C4-2B (cell line): ENCODE results near the gene EHF.
"Not testable (repeated sequence)": the region's sequence is repeated elsewhere in the genome, so short reads cannot be mapped to it uniquely, and the experiment has no call there.

Experiments used
- H3K27ac ChIP-seq: fragments of 450-650 bp; 2 replicates; pipeline ENCODE4 v1.5.1; 2017
- ZFX ChIP-seq: fragments of 450-650 bp; IDR thresholded peaks from 2 replicates; pipeline ENCODE4 v1.6.1; 2017
- TF ChIP-seq, protein P1 (sequence below): fragments of 450-650 bp; conservative IDR thresholded peaks from 2 replicates; pipeline ENCODE4 v1.5.1; 2017; ENCODE audit warnings: mild to moderate bottlenecking

EHF gene

DNA sequence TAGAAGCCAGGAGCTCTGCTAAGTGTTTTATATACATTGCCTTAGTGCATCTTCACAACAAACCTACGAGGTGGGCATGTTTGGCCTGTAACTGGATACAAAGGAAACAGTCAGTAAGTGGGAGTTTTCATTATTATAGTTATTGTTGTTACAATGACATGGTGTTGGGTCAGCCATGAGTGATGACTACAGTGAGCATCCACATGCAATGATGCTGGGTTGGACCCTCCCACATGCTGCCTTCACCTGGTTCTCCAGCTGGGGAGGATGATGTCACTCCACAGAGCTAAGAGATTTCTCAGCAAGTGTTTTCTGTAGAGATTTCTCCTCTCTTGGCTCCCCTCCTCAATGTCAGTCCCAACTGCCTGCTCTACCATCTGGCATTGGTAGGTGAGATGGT is 59.3 kb downstream of the EHF start:
- no peak for TF ChIP-seq ZFX
- TF ChIP-seq, protein P1, sequence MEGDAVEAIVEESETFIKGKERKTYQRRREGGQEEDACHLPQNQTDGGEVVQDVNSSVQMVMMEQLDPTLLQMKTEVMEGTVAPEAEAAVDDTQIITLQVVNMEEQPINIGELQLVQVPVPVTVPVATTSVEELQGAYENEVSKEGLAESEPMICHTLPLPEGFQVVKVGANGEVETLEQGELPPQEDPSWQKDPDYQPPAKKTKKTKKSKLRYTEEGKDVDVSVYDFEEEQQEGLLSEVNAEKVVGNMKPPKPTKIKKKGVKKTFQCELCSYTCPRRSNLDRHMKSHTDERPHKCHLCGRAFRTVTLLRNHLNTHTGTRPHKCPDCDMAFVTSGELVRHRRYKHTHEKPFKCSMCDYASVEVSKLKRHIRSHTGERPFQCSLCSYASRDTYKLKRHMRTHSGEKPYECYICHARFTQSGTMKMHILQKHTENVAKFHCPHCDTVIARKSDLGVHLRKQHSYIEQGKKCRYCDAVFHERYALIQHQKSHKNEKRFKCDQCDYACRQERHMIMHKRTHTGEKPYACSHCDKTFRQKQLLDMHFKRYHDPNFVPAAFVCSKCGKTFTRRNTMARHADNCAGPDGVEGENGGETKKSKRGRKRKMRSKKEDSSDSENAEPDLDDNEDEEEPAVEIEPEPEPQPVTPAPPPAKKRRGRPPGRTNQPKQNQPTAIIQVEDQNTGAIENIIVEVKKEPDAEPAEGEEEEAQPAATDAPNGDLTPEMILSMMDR, result no peak

DNA sequence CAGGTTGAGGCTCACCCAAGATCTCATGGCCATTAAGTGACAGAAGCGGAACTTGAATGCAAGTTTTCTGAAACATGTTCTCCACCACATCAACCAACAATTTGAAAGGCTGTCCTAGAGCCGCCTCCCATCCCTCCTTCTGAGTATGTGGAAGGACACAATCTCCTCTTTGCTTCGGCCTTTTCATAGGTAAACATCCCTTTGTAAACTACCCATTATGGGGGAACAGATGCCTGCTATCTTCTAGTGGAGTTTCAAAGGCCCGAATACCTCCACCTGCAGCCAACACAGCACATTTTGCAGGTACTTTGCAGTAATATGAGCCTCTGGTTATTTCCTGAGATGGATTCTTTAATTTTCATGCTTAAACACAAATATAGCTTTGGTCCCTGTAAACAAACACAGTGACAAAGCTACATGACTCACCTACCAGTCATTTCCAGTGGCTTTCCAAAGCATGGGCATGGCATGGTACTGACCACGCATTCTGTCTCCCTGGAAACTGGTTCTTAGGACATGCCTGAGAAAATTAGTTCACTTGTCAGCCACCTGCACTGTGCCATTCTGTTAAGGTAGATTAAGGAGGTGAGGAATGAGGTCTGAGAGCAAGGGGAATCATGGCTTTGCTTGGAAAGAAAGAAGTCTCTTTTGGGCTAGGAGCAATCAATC is 60.2 kb downstream of the EHF start:
- TF ChIP-seq, protein P1, result no peak
- TF ChIP-seq ZFX, result no peak
- no peak overlapping the region for H3K27ac ChIP-seq

More for the DNA sequence above, 59.3 kb downstream of the EHF start:
- no peak overlapping the region for H3K27ac ChIP-seq

DNA sequence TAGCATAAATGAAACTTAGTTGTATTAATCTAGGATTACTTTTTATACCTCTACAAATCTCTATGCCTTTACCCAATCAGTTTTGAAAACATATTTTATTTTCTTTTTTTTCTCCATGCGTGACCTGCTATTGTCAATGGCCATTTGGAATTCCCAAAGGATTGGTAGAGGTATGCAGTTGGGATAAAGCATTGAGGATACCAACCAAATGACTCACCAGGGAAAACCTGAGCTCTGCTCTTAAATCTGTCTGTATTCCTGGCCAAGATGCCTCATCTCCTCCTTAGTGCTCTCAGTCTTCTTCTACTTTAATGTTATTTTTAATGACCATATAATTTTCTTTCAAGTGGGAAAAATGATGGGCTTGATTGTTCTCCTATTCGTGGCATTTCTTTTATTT is 61.9 kb downstream of the EHF start:
- no peak overlapping the region for H3K27ac ChIP-seq
- TF ChIP-seq ZFX, result no peak
- TF ChIP-seq, protein P1, result no peak

DNA sequence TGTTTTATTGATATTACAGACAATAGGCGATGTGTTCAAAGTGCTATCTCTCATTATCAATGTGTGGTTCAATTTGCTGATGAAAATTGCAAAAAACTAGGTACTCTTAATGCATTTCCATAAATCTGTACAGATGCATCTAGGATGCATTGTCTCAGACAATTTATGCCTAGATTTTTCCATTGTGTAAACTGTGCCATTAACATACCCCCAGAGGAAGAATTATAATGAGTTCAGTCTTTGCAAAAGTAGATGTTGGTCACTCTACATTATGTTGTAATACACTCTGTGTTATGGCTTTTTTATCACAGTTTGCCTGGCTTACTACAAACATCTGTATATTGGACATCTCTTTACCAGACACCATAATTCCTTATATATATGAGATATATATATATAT is 62.5 kb downstream of the EHF start:
- no peak overlapping the region for H3K27ac ChIP-seq

DNA sequence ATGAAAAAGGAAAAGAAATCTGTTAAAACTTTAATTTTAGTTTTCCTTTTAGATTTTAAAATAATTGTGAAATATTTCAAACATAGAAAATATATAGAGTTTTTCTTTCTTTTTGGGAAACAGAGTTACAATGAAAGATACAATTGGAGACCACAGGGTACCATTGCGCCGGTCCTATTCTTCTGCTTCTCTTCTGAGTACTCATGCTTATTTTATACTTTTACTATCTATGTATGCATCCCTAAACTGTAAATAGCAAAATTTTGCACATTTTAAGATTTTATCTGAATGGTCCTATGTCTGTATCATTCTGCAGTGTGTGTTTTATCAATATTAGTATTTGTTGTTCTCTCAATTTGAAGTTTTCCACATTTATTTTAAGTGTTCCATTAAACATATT is 65.0 kb downstream of the EHF start:
- H3K27ac ChIP-seq, result no peak overlapping the region
- TF ChIP-seq ZFX, result no peak
- TF ChIP-seq, protein P1, result no peak

More for the DNA sequence above, 62.5 kb downstream of the EHF start:
- TF ChIP-seq ZFX, result no peak
- TF ChIP-seq, protein P1, result no peak

DNA sequence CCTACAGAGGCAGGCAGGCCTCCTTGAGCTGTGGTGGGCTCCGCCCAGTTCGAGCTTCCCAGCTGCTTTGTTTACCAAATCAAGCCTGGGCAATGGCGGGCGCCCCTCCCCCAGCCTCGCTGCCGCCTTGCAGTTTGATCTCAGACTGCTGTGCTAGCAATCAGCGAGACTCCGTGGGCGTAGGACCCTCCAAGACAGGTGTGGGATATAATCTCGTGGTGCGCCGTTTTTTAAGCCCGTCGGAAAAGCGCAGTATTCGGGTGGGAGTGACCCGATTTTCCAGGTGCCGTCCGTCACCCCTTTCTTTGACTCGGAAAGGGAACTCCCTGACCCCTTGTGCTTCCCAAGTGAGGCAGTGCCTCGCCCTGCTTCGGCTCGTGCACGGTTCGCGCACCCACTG is 71.4 kb downstream of the EHF start:
- not testable (repeated sequence) for H3K27ac ChIP-seq

DNA sequence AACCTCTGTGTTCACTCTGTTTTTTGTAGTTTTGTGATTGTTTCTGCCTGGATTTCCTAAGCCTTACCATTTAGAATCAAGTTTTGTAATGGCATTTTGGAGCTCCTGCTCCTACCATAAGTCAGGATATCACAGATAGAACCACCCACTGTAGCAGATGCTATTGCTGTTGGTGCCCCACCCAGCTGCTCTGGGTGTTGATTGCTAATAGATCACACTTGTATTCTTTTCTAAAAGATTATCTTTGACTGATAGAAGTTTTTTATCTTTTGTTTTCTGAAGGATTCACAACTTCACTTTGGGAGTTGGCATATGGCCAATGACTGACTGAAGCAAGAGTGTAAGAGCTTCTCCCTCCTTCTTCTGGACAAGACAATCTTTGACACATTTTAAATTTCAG is 76.0 kb downstream of the EHF start:
- no peak for TF ChIP-seq ZFX
- TF ChIP-seq, protein P1, result no peak

More for the DNA sequence above, 76.0 kb downstream of the EHF start:
- no peak overlapping the region for H3K27ac ChIP-seq
